Measurements from ENCODE around the gene RABL6.
"Not testable (repeated sequence)": the region's sequence is repeated elsewhere in the genome, so short reads cannot be mapped to it uniquely, and the experiment has no call there.

The RABL6 gene

GRCh38 chr9:136857581-136858412 lies 50.0 kb downstream of the RABL6 start:
- no peak for DNase-seq (ENCODE audit: low read depth in 2 of 2)

- DNase-seq (ENCODE audit: low read depth in 2 of 2): no peak
Measured at GRCh38 chr9:136858452-136858843, 50.7 kb downstream of the RABL6 start.

GRCh38 chr9:136858844-136859757 lies 51.4 kb downstream of the RABL6 start:
- no peak for DNase-seq (ENCODE audit: low read depth in 2 of 2)

GRCh38 chr9:136860529-136860928 lies 52.8 kb downstream of the RABL6 start:
- no peak for DNase-seq (ENCODE audit: low read depth in 2 of 2)

- DNase-seq (ENCODE audit: low read depth in 2 of 2): no peak
Measured at GRCh38 chr9:136860933-136861873, 53.5 kb downstream of the RABL6 start.

GRCh38 chr9:136861874-136862457 lies 54.2 kb downstream of the RABL6 start:
- DNase-seq (ENCODE audit: low read depth in 2 of 2): no peak

GRCh38 chr9:136862849-136863622 lies 55.3 kb downstream of the RABL6 start:
- DNase-seq (ENCODE audit: low read depth in 2 of 2): no peak

GRCh38 chr9:136863623-136864273 lies 56.0 kb downstream of the RABL6 start:
- DNase-seq (ENCODE audit: low read depth in 2 of 2): no peak

- no peak for DNase-seq (ENCODE audit: low read depth in 2 of 2)
Measured at GRCh38 chr9:136865041-136865767, 57.5 kb downstream of the RABL6 start.

GRCh38 chr9:136865768-136866103 lies 58.0 kb downstream of the RABL6 start:
- DNase-seq (ENCODE audit: low read depth in 2 of 2): no peak

- not testable (repeated sequence) for DNase-seq (ENCODE audit: low read depth in 2 of 2)
Measured at GRCh38 chr9:136866898-136867421, 59.2 kb downstream of the RABL6 start.

- DNase-seq (ENCODE audit: low read depth in 2 of 2): no peak
Measured at GRCh38 chr9:136867480-136867879, 59.7 kb downstream of the RABL6 start.

GRCh38 chr9:136867917-136868316 lies 60.2 kb downstream of the RABL6 start:
- DNase-seq (ENCODE audit: low read depth in 2 of 2): no peak

- no peak for DNase-seq (ENCODE audit: low read depth in 2 of 2)
Measured at GRCh38 chr9:136868644-136869043, 60.9 kb downstream of the RABL6 start.

- DNase-seq (ENCODE audit: low read depth in 2 of 2): not testable (repeated sequence)
Measured at GRCh38 chr9:136869611-136870010, 61.9 kb downstream of the RABL6 start.

- no peak for DNase-seq (ENCODE audit: low read depth in 2 of 2)
Measured at GRCh38 chr9:136875155-136875554, 67.4 kb downstream of the RABL6 start.

GRCh38 chr9:136876476-136876875 lies 68.7 kb downstream of the RABL6 start:
- no peak for DNase-seq (ENCODE audit: low read depth in 2 of 2)

GRCh38 chr9:136880651-136881050 lies 72.9 kb downstream of the RABL6 start:
- no peak for DNase-seq (ENCODE audit: low read depth in 2 of 2)

- DNase-seq (ENCODE audit: low read depth in 2 of 2): peak in 1 of 2 donors; percentile 23
Measured at GRCh38 chr9:136881691-136882108, 74.0 kb downstream of the RABL6 start.
